Measurements from ENCODE around the gene SETD1B.

Gene SETD1B

GRCh38 chr12:121807642-121808347 is 4.0 kb downstream of the SETD1B start:
- DNase-seq (ENCODE audit: low read depth), result no peak

- DNase-seq (ENCODE audit: low read depth), result no peak
These were observed 4.8 kb downstream of the SETD1B start for GRCh38 chr12:121808623-121809022.

- no peak for DNase-seq (ENCODE audit: low read depth)
These were observed 5.9 kb downstream of the SETD1B start for GRCh38 chr12:121809712-121810116.

- DNase-seq (ENCODE audit: low read depth), result no peak
These were observed 6.5 kb downstream of the SETD1B start for GRCh38 chr12:121810234-121810817.

- no peak for DNase-seq (ENCODE audit: low read depth)
These were observed 7.1 kb downstream of the SETD1B start for GRCh38 chr12:121810833-121811433.

GRCh38 chr12:121811434-121812319 is 7.9 kb downstream of the SETD1B start:
- DNase-seq (ENCODE audit: low read depth), result no peak

- no peak for DNase-seq (ENCODE audit: low read depth)
These were observed 8.6 kb downstream of the SETD1B start for GRCh38 chr12:121812320-121812871.

GRCh38 chr12:121812921-121813896 is 9.4 kb downstream of the SETD1B start:
- no peak for DNase-seq (ENCODE audit: low read depth)

- DNase-seq (ENCODE audit: low read depth), result no peak
These were observed 10.1 kb downstream of the SETD1B start for GRCh38 chr12:121813951-121814350.

GRCh38 chr12:121814429-121815119 is 10.8 kb downstream of the SETD1B start:
- no peak for DNase-seq (ENCODE audit: low read depth)

GRCh38 chr12:121815263-121815662 is 11.5 kb downstream of the SETD1B start:
- no peak for DNase-seq (ENCODE audit: low read depth)

GRCh38 chr12:121816925-121817647 is 13.3 kb downstream of the SETD1B start:
- DNase-seq (ENCODE audit: low read depth), result no peak

GRCh38 chr12:121817648-121818043 is 13.8 kb downstream of the SETD1B start:
- DNase-seq (ENCODE audit: low read depth), result no peak

GRCh38 chr12:121819212-121819949 is 15.6 kb downstream of the SETD1B start:
- no peak for DNase-seq (ENCODE audit: low read depth)

GRCh38 chr12:121820056-121820455 is 16.2 kb downstream of the SETD1B start:
- DNase-seq (ENCODE audit: low read depth), result no peak

GRCh38 chr12:121822393-121823100 is 18.7 kb downstream of the SETD1B start:
- DNase-seq (ENCODE audit: low read depth), result no peak

GRCh38 chr12:121823101-121823726 is 19.4 kb downstream of the SETD1B start:
- no peak for DNase-seq (ENCODE audit: low read depth)

GRCh38 chr12:121823727-121824115 is 19.9 kb downstream of the SETD1B start:
- no peak for DNase-seq (ENCODE audit: low read depth)

Measured in stimulated activated CD8-positive, alpha-beta memory T cell treated with anti-CD3 and anti-CD28 coated beads, Interleukin-4, amount 100 ng/mL, for 24 hours (primary cell).